A549 (cell line): ENCODE results near the gene TMEM108. TPM values are rescaled to one million over a fixed set of nuclear protein-coding genes. Genes with fewer than 3 reads are reported as not detected.
A peak's percentile ranks its signal among the peaks of the same experiment; 100 is the strongest.

Source experiments
- ATAC-seq, 2 experiments: fragments of 200-7000 bp in 1 of 2; fragments of >200 bp in 1 of 2; cut with Nextera tagmentation in 1 of 2; cut with Tn5 transposase in 1 of 2; 3 replicates each; pipeline versions ENCODE4 v1.8.0 to v1.9.1; 2018 to 2020; ENCODE audit warnings: mild to moderate bottlenecking in 1 of 2, moderate library complexity in 1 of 2
- CTCF ChIA-PET: fragments of 300-600 bp; sonication (Branson Sonifier 250); formaldehyde crosslinking; extraction: SDS; loops from one replicate; lab custom pipeline; 2021; ENCODE audit warnings: antibody characterized with exemption, inconsistent platforms; lab: Yijun Ruan, JAX
- POLR2A ChIA-PET: fragments of 350-600 bp; formaldehyde crosslinking; extraction: SDS; loops from one replicate; lab custom pipeline; 2021; ENCODE audit warnings: antibody characterized with exemption, inconsistent platforms; lab: Yijun Ruan, JAX
- DNase-seq, 2 experiments: peaks; one replicate each; pipeline versions ENCODE4 v3.0.0 to v3.0.0-alpha.2; 2011 to 2016; ENCODE audit warnings: low read depth in 1 of 2, low spot score in 1 of 2
- FAIRE-seq: peaks from 2 replicates; lab custom pipeline; 2011; peaks lifted over from hg19 to GRCh38; lab: Jason Lieb, UNC
- H3K27ac ChIP-seq, 2 experiments: fragments of >200 bp; sonication (Bioruptor Twin); formaldehyde crosslinking; 3 replicates each; pipeline ENCODE4 v1.5.1; 2016 to 2017
- H3K4me1 ChIP-seq: fragments of >200 bp; sonication (Bioruptor Twin); formaldehyde crosslinking; 3 replicates; pipeline ENCODE4 v1.6.1; 2016
- H3K4me2 ChIP-seq: fragments of >200 bp; sonication (Bioruptor Twin); formaldehyde crosslinking; 3 replicates; pipeline ENCODE4 v1.6.1; 2016
- H3K4me3 ChIP-seq: fragments of >200 bp; sonication (Bioruptor Twin); formaldehyde crosslinking; 3 replicates; pipeline ENCODE4 v1.5.1; 2016
- H3K9me3 ChIP-seq: fragments of >200 bp; sonication (Bioruptor Twin); formaldehyde crosslinking; 3 replicates; pipeline ENCODE4 v1.6.1; 2016
- CBX2 ChIP-seq: fragments of 200-600 bp; sonication (generic); IDR thresholded peaks from 2 replicates; pipeline ENCODE4 v1.6.1; 2016; ENCODE audit warnings: low read depth, mild to moderate bottlenecking, borderline replicate concordance
- CHD2 ChIP-seq: fragments of 150-350 bp; IDR thresholded peaks from 2 replicates; pipeline ENCODE4 v1.6.1; 2014; ENCODE audit warnings: low read length; ENCODE audit not compliant: partially characterized antibody
- FOSB ChIP-seq: fragments of 250-450 bp; sonication (Bioruptor Pico); IDR thresholded peaks from 2 replicates; pipeline ENCODE4 v1.5.0; 2020; ENCODE audit warnings: mild to moderate bottlenecking, moderate library complexity
- FOSL2 ChIP-seq, 2 experiments: fragments of 450-650 bp in 1 of 2; fragments of >200 bp in 1 of 2; sonication (Bioruptor Twin) in 1 of 2; formaldehyde crosslinking; IDR thresholded peaks; 2 replicates each; pipeline versions ENCODE4 v1.5.0 to v1.6.1; 2016 to 2020; ENCODE audit warnings: mild to moderate bottlenecking in 1 of 2, moderate library complexity in 1 of 2
- HEYL ChIP-seq: fragments of 250-450 bp; sonication (Bioruptor Pico); IDR thresholded peaks from 2 replicates; pipeline ENCODE4 v1.8.0; 2021; ENCODE audit warnings: mild to moderate bottlenecking, moderate library complexity
- HOXA7 ChIP-seq: fragments of 250-450 bp; sonication (Bioruptor Pico); IDR thresholded peaks from 2 replicates; pipeline ENCODE4 v1.5.0; 2020; ENCODE audit warnings: mild to moderate bottlenecking, moderate library complexity
- HOXB5 ChIP-seq: fragments of 250-450 bp; sonication (Bioruptor Pico); IDR thresholded peaks from 2 replicates; pipeline ENCODE4 v1.5.0; 2020; ENCODE audit warnings: mild to moderate bottlenecking, moderate library complexity
- JUNB ChIP-seq: fragments of >200 bp; sonication (Bioruptor Twin); formaldehyde crosslinking; IDR thresholded peaks from 2 replicates; pipeline ENCODE4 v1.6.1; 2016
- KDM5A ChIP-seq: fragments of 200-600 bp; sonication (generic); IDR thresholded peaks from 2 replicates; pipeline ENCODE4 v1.6.1; 2016; ENCODE audit warnings: antibody characterized with exemption, mild to moderate bottlenecking
- MAFK ChIP-seq: fragments of 450-650 bp; IDR thresholded peaks from 2 replicates; pipeline ENCODE4 v1.6.1; 2014; ENCODE audit not compliant: partially characterized antibody
- MAZ ChIP-seq: fragments of 150-350 bp; IDR thresholded peaks from 2 replicates; pipeline ENCODE4 v1.6.1; 2014; ENCODE audit warnings: antibody characterized with exemption, low read depth, low read length, borderline replicate concordance
- MYC ChIP-seq: IDR thresholded peaks from 2 replicates; pipeline ENCODE4 v1.6.1; 2012; ENCODE audit warnings: mild to moderate bottlenecking, inconsistent platforms, low read length, improper control_type of control experiment, borderline replicate concordance
- NPAS2 ChIP-seq: fragments of 250-450 bp; sonication (Bioruptor Pico); IDR thresholded peaks from 2 replicates; pipeline ENCODE4 v1.8.0; 2022; ENCODE audit warnings: mild to moderate bottlenecking, moderate library complexity, borderline replicate concordance
- POLR2AphosphoS2 ChIP-seq: conservative IDR thresholded peaks from 2 replicates; pipeline ENCODE4 v1.6.1; 2012; ENCODE audit warnings: low read length, improper control_type of control experiment, inconsistent platforms
- RAD21 ChIP-seq, 2 experiments: fragments of >200 bp in 1 of 2; sonication (Bioruptor Twin) in 1 of 2; formaldehyde crosslinking in 1 of 2; IDR thresholded peaks in 1 of 2; conservative IDR thresholded peaks in 1 of 2; 2 replicates in 1 of 2; 3 replicates in 1 of 2; pipeline ENCODE4 v1.6.1; 2012 to 2018; ENCODE audit warnings: inconsistent platforms in 1 of 2
- RARB ChIP-seq: fragments of 250-450 bp; sonication (Bioruptor Pico); IDR thresholded peaks from 2 replicates; pipeline ENCODE4 v1.8.0; 2021; ENCODE audit warnings: mild to moderate bottlenecking, moderate library complexity
- RCOR1 ChIP-seq: fragments of 150-350 bp; IDR thresholded peaks from 2 replicates; pipeline ENCODE4 v1.6.1; 2014; ENCODE audit warnings: antibody characterized with exemption, low read length, low read depth
- RNF2 ChIP-seq: fragments of 200-600 bp; sonication (generic); IDR thresholded peaks from 2 replicates; pipeline ENCODE4 v1.6.1; 2016; ENCODE audit warnings: low read depth, mild to moderate bottlenecking, antibody characterized with exemption, moderate library complexity, borderline replicate concordance
- SMC3 ChIP-seq: fragments of >200 bp; sonication (Bioruptor Twin); formaldehyde crosslinking; IDR thresholded peaks from 3 replicates; pipeline ENCODE4 v1.6.1; 2018; ENCODE audit warnings: inconsistent platforms
- TFCP2L1 ChIP-seq: fragments of 250-450 bp; sonication (Bioruptor Pico); IDR thresholded peaks from 2 replicates; pipeline ENCODE4 v1.5.0; 2021; ENCODE audit warnings: mild to moderate bottlenecking
- ZSCAN20 ChIP-seq: fragments of 250-450 bp; sonication (Bioruptor Pico); IDR thresholded peaks from 2 replicates; pipeline ENCODE4 v1.8.0; 2022; ENCODE audit warnings: mild to moderate bottlenecking, moderate library complexity
- WGBS: methylation state at CpG from one replicate; pipeline ENCODE4 v1.1.6; 2017; ENCODE audit errors: missing lambda C conversion rate; 5-methylcytosine and 5-hydroxymethylcytosine counted together
- polyA plus RNA-seq, 4 experiments: library from polyadenylated mRNA; depleted of rRNA in 3 of 4; stranded (reverse); fragments of >200 nt; fragmentation: RNase III in 1 of 4; extraction: RNeasy Plus Mini Kit Qiagen cat#74134 plus additional on column Dnase treatment in 1 of 4; gene quantifications; 2 replicates in 3 of 4; 3 replicates in 1 of 4; pipeline ENCODE4 v1.2.3, GENCODE V29; 2011 to 2017
- TF ChIP-seq, protein P1 (sequence below): IDR thresholded peaks from 2 replicates; pipeline ENCODE4 v1.6.1; 2012
- TF ChIP-seq, protein P2 (sequence below): fragments of 200-600 bp; sonication (generic); IDR thresholded peaks from 2 replicates; pipeline ENCODE4 v1.6.1; 2016; ENCODE audit warnings: antibody characterized with exemption, mild to moderate bottlenecking, moderate library complexity
- TF ChIP-seq, protein P3 (sequence below): IDR thresholded peaks from 2 replicates; pipeline ENCODE4 v1.6.1; 2012; ENCODE audit warnings: low read depth, borderline replicate concordance

Gene TMEM108
- polyA plus RNA-seq, 2 of the 4 experiments (the other 2 are of a cell fraction), result not detected

DNA sequence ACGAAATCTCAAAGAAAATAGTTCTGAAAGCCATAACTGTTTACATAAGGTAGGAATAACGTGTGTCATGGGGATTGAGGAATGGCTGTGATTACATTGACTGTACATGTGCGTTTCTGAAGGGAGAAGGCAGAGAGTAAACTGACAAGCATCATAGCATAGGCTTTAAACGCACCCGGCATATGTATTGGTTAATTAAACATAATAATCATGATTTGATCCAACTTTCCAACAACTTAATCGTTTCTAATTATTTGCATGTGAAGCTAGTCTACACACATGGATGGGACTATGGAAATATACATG, 3.3 kb downstream of the TMEM108 start:
- no peak for FAIRE-seq
- DNase-seq, result no peak
- 2% methylated on average over 6 of the region's 6 CpGs for WGBS
- no peak overlapping the region for H3K27ac ChIP-seq
- H3K9me3 ChIP-seq, result no peaks in the 10 kb centered on the region
- ChIA-PET POLR2A (no interaction called here), CTCF (interaction anchor here (0.5 to 2.1 kb wide), 18 partner anchors 9 to 570 kb away, joined by 3 to 21 read pairs (median 4); no protein-coding TSS in a partner anchor)
- H3K4me1 ChIP-seq, result peaks cover 7% of the 10 kb centered on the region; the same call in 1 of the 3 replicates
- peak in 1 of 2 experiments; percentile 7; a peak in 2 of 6 replicates for ATAC-seq
- TF ChIP-seq NPAS2 (CRISPR knock-in tag) (no peak), MAFK (no peak), HEYL (CRISPR knock-in tag) (no peak), FOSL2 (IDR thresholded peaks at IDR 0.05) (no peak), FOSL2 (CRISPR knock-in tag; IDR thresholded peaks at IDR 0.05) (no peak), TFCP2L1 (CRISPR knock-in tag) (no peak), CHD2 (no peak), MAZ (no peak), RARB (CRISPR knock-in tag) (no peak), ZSCAN20 (no peak), MYC (no peak)
- H3K4me3 ChIP-seq, result no peak overlapping the region
- no peak overlapping the region for H3K4me2 ChIP-seq

DNA sequence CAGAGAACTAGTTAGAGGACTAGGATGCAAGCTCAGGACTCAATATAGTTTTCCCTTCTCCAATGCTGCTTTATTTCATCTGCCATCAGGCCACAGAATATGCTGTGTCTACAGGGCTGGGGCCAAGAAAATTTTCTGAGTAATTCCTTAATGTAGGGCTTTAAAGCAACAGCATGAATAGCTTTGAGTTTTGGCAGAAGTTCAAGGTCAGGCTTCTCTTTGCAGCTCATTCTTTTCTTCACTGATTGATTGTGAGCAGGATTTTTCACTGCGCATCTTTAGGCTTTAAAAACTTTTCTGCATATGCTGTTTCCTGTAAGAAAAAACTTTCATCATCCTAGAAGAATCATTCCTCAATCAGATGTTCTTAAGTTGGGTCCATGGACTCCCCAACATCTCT, 4.6 kb downstream of the TMEM108 start:
- ChIA-PET CTCF (interaction anchor here (1.8 to 2.1 kb wide), 2 partner anchors 8 to 317 kb away, joined by 7 read pairs; no protein-coding TSS in a partner anchor), POLR2A (no interaction called here)
- no peak for FAIRE-seq
- no peak for ATAC-seq
- DNase-seq, result no peak
- H3K27ac ChIP-seq, result no peak overlapping the region
- TF ChIP-seq HOXA7 (CRISPR knock-in tag) (no peak), SMC3 (no peak), HOXB5 (CRISPR knock-in tag) (no peak), FOSB (CRISPR knock-in tag) (no peak), KDM5A (no peak), RARB (CRISPR knock-in tag) (no peak), CBX2 (no peak), RNF2 (no peak), FOSL2 (IDR thresholded peaks at IDR 0.05) (no peak), FOSL2 (CRISPR knock-in tag; IDR thresholded peaks at IDR 0.05) (no peak), JUNB (no peak), RAD21 (conservative IDR thresholded peaks at IDR 0.05 in 1 of 2, IDR thresholded peaks at IDR 0.05 in 1 of 2) (no peak), RCOR1 (no peak), POLR2AphosphoS2 (no peak)
- TF ChIP-seq, protein P1, sequence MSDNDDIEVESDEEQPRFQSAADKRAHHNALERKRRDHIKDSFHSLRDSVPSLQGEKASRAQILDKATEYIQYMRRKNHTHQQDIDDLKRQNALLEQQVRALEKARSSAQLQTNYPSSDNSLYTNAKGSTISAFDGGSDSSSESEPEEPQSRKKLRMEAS, result no peak
- TF ChIP-seq, protein P2, sequence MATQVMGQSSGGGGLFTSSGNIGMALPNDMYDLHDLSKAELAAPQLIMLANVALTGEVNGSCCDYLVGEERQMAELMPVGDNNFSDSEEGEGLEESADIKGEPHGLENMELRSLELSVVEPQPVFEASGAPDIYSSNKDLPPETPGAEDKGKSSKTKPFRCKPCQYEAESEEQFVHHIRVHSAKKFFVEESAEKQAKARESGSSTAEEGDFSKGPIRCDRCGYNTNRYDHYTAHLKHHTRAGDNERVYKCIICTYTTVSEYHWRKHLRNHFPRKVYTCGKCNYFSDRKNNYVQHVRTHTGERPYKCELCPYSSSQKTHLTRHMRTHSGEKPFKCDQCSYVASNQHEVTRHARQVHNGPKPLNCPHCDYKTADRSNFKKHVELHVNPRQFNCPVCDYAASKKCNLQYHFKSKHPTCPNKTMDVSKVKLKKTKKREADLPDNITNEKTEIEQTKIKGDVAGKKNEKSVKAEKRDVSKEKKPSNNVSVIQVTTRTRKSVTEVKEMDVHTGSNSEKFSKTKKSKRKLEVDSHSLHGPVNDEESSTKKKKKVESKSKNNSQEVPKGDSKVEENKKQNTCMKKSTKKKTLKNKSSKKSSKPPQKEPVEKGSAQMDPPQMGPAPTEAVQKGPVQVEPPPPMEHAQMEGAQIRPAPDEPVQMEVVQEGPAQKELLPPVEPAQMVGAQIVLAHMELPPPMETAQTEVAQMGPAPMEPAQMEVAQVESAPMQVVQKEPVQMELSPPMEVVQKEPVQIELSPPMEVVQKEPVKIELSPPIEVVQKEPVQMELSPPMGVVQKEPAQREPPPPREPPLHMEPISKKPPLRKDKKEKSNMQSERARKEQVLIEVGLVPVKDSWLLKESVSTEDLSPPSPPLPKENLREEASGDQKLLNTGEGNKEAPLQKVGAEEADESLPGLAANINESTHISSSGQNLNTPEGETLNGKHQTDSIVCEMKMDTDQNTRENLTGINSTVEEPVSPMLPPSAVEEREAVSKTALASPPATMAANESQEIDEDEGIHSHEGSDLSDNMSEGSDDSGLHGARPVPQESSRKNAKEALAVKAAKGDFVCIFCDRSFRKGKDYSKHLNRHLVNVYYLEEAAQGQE, result no peak
- TF ChIP-seq, protein P3, sequence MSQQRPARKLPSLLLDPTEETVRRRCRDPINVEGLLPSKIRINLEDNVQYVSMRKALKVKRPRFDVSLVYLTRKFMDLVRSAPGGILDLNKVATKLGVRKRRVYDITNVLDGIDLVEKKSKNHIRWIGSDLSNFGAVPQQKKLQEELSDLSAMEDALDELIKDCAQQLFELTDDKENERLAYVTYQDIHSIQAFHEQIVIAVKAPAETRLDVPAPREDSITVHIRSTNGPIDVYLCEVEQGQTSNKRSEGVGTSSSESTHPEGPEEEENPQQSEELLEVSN, result no peak
- TF ChIP-seq, all 56 proteins: peak for 0
- 29% methylated on average over 1 of the region's 1 CpG for WGBS
- peaks cover 5% of the 10 kb centered on the region; the same call in 1 of the 3 replicates for H3K4me1 ChIP-seq
- no peak overlapping the region for H3K4me2 ChIP-seq
- no peaks in the 10 kb centered on the region for H3K9me3 ChIP-seq
- no peak overlapping the region for H3K4me3 ChIP-seq
